ENCODE results near the gene NPBWR2. TPM values are rescaled to one million over a fixed set of nuclear protein-coding genes. Genes with fewer than 3 reads are reported as not detected.

The NPBWR2 gene
- total and polyA plus RNA-seq, 4 donors: not detected

GRCh38 chr20:64146936-64147477, 39.6 kb upstream of the NPBWR2 start:
- no peak overlapping the region for H3K9ac ChIP-seq (ENCODE audit: low read depth in 1 of 2, low read length in 2 of 2)
- peaks cover 0 to 5% (median 4%) of the 10 kb centered on the region in 4 donors for H3K9me3 ChIP-seq (ENCODE audit: control insufficient read depth in 4 of 4, low read length in 3 of 4)
- no peak overlapping the region for H3K27ac ChIP-seq (ENCODE audit: low read depth in 1 of 2, low read length in 2 of 2)
- no peaks in the 10 kb centered on the region for H3K4me1 ChIP-seq (ENCODE audit: control insufficient read depth in 4 of 4, insufficient read depth in 4 of 4, low read length in 3 of 4)
- H3K27me3 ChIP-seq (ENCODE audit: control insufficient read depth in 4 of 4, insufficient read depth in 4 of 4, low read length in 3 of 4): no peaks in the 10 kb centered on the region
- WGBS: 88% methylated on average over 12 of the region's 12 CpGs
- no peaks in the 10 kb centered on the region for H3K36me3 ChIP-seq (ENCODE audit: control insufficient read depth in 4 of 4, insufficient read depth in 3 of 4, low read depth in 1 of 4, low read length in 3 of 4)
- no peak for DNase-seq (ENCODE audit: low spot score)
- TF ChIP-seq NR2F2 (IDR thresholded peaks at IDR 0.05): no peak
- no peak for TF ChIP-seq FOXA2 (IDR thresholded peaks at IDR 0.05)
- TF ChIP-seq GABPA (IDR thresholded peaks at IDR 0.05 in 1 of 2, conservative IDR thresholded peaks at IDR 0.05 in 1 of 2): no peak
- no peak for TF ChIP-seq RXRA (IDR thresholded peaks at IDR 0.05)
- no peak for TF ChIP-seq CTCF (IDR thresholded peaks at IDR 0.05; ENCODE audit: low read depth, low read length, missing input control)
- TF ChIP-seq HNF4G (IDR thresholded peaks at IDR 0.05): no peak
- TF ChIP-seq SP1 (IDR thresholded peaks at IDR 0.05): no peak
- no peak for TF ChIP-seq ZBTB33 (IDR thresholded peaks at IDR 0.05)
- no peak for TF ChIP-seq HNF4A (conservative IDR thresholded peaks at IDR 0.05)
- no peak for TF ChIP-seq REST (IDR thresholded peaks at IDR 0.05)
- no peak for TF ChIP-seq JUND (IDR thresholded peaks at IDR 0.05)
- H3K4me3 ChIP-seq (ENCODE audit: low read depth in 1 of 3, low read length in 3 of 3): no peak overlapping the region

GRCh38 chr20:64146301-64146935, 39.1 kb upstream of the NPBWR2 start:
- Histone ChIP-seq H3K27me3 (ENCODE audit: control insufficient read depth in 4 of 4, insufficient read depth in 4 of 4, low read length in 3 of 4) (no peaks in the 10 kb centered on the region), H3K9ac (ENCODE audit: low read depth in 1 of 2, low read length in 2 of 2) (no peak overlapping the region), H3K4me1 (ENCODE audit: control insufficient read depth in 4 of 4, insufficient read depth in 4 of 4, low read length in 3 of 4) (no peaks in the 10 kb centered on the region), H3K9me3 (ENCODE audit: control insufficient read depth in 4 of 4, low read length in 3 of 4) (peaks cover 0 to 5% (median 4%) of the 10 kb centered on the region in 4 donors), H3K27ac (ENCODE audit: low read depth in 1 of 2, low read length in 2 of 2) (no peak overlapping the region), H3K36me3 (ENCODE audit: control insufficient read depth in 4 of 4, insufficient read depth in 3 of 4, low read depth in 1 of 4, low read length in 3 of 4) (no peaks in the 10 kb centered on the region), H3K4me3 (ENCODE audit: low read depth in 1 of 3, low read length in 3 of 3) (no peak overlapping the region)
- WGBS: 91% methylated on average over 7 of the region's 7 CpGs
- DNase-seq (ENCODE audit: low spot score): no peak
- TF ChIP-seq FOXA1 (IDR thresholded peaks at IDR 0.05) (no peak), HNF4A (conservative IDR thresholded peaks at IDR 0.05) (no peak), NR2F2 (IDR thresholded peaks at IDR 0.05) (no peak), GABPA (IDR thresholded peaks at IDR 0.05 in 1 of 2, conservative IDR thresholded peaks at IDR 0.05 in 1 of 2) (no peak), FOXA2 (IDR thresholded peaks at IDR 0.05) (no peak), ZBTB33 (IDR thresholded peaks at IDR 0.05) (no peak), YY1 (IDR thresholded peaks at IDR 0.05) (no peak), CTCF (IDR thresholded peaks at IDR 0.05; ENCODE audit: low read depth, low read length, missing input control) (no peak), TAF1 (conservative IDR thresholded peaks at IDR 0.05) (no peak), EGR1 (IDR thresholded peaks at IDR 0.05; ENCODE audit: low read depth in 2 of 2) (no peak), ATF3 (IDR thresholded peaks at IDR 0.05) (no peak), SP1 (IDR thresholded peaks at IDR 0.05) (no peak), JUND (IDR thresholded peaks at IDR 0.05) (no peak), RXRA (IDR thresholded peaks at IDR 0.05) (no peak), HNF4G (IDR thresholded peaks at IDR 0.05) (no peak), RAD21 (IDR thresholded peaks at IDR 0.05) (no peak)

Data from liver (tissue), 9 donors.